Stimulated activated CD8-positive, alpha-beta memory T cell treated with anti-CD3 and anti-CD28 coated beads, Interleukin-2, amount 100 ng/mL, for 1 hour (primary cell): ENCODE data around the gene SMAD5.

Experiments
- DNase-seq, 2 donors: peaks; one replicate each; pipeline ENCODE4 v3.0.0-alpha.2; 2020; ENCODE audit warnings: low read depth in 2 of 2

Gene SMAD5

GRCh38 chr5:136155078-136155477, 22.4 kb downstream of the SMAD5 start:
- DNase-seq = no peak

- DNase-seq = no peak
These were observed 23.1 kb downstream of the SMAD5 start for GRCh38 chr5:136155761-136156160.

GRCh38 chr5:136157514-136157913, 24.9 kb downstream of the SMAD5 start:
- no peak for DNase-seq

GRCh38 chr5:136159457-136159856, 26.8 kb downstream of the SMAD5 start:
- DNase-seq = no peak

- no peak for DNase-seq
These were observed 29.4 kb downstream of the SMAD5 start for GRCh38 chr5:136162008-136162407.

- DNase-seq = no peak
These were observed 31.6 kb downstream of the SMAD5 start for GRCh38 chr5:136164226-136164625.

GRCh38 chr5:136166909-136167308, 34.3 kb downstream of the SMAD5 start:
- no peak for DNase-seq

- no peak for DNase-seq
These were observed 36.6 kb downstream of the SMAD5 start for GRCh38 chr5:136169218-136169617.

- DNase-seq = no peak
These were observed 41.5 kb downstream of the SMAD5 start for GRCh38 chr5:136174021-136174659.

- DNase-seq = no peak
These were observed 50.0 kb downstream of the SMAD5 start for GRCh38 chr5:136182618-136183017.

- DNase-seq = no peak
These were observed 53.5 kb downstream of the SMAD5 start for GRCh38 chr5:136185974-136186665.

- no peak for DNase-seq
These were observed 54.2 kb downstream of the SMAD5 start for GRCh38 chr5:136186796-136187195.

GRCh38 chr5:136188859-136189258, 56.2 kb downstream of the SMAD5 start:
- no peak for DNase-seq

- no peak for DNase-seq
These were observed 57.6 kb downstream of the SMAD5 start for GRCh38 chr5:136190091-136190720.

- no peak for DNase-seq
These were observed 58.3 kb downstream of the SMAD5 start for GRCh38 chr5:136190904-136191303.

GRCh38 chr5:136191304-136192014, 58.8 kb downstream of the SMAD5 start:
- no peak for DNase-seq

- no peak for DNase-seq
These were observed 59.4 kb downstream of the SMAD5 start for GRCh38 chr5:136192015-136192525.

- DNase-seq = no peak
These were observed 60.1 kb downstream of the SMAD5 start, which contains the start of gene SMIM32 for GRCh38 chr5:136192526-136193321. TSS of gene SMIM32 (minus strand) at chr5:136193162. CDS start at chr5:136192524, 638 bp downstream.

- DNase-seq = no peak
These were observed 60.8 kb downstream of the SMAD5 start for GRCh38 chr5:136193322-136193935.

GRCh38 chr5:136194576-136194975, 61.9 kb downstream of the SMAD5 start:
- DNase-seq = no peak
